Hematopoietic multipotent progenitor cell treated with erythropoietin and hydrocortisone succinate and interleukin-3 and kit ligand, for 6 days (in vitro differentiated cells): ENCODE data around the gene ANKLE1.
"Not testable (repeated sequence)": the region's sequence is repeated elsewhere in the genome, so short reads cannot be mapped to it uniquely, and the experiment has no call there.

Experiments
- DNase-seq: peaks from one replicate; pipeline ENCODE4 v3.0.0-alpha.2; 2015

ANKLE1 gene

DNA sequence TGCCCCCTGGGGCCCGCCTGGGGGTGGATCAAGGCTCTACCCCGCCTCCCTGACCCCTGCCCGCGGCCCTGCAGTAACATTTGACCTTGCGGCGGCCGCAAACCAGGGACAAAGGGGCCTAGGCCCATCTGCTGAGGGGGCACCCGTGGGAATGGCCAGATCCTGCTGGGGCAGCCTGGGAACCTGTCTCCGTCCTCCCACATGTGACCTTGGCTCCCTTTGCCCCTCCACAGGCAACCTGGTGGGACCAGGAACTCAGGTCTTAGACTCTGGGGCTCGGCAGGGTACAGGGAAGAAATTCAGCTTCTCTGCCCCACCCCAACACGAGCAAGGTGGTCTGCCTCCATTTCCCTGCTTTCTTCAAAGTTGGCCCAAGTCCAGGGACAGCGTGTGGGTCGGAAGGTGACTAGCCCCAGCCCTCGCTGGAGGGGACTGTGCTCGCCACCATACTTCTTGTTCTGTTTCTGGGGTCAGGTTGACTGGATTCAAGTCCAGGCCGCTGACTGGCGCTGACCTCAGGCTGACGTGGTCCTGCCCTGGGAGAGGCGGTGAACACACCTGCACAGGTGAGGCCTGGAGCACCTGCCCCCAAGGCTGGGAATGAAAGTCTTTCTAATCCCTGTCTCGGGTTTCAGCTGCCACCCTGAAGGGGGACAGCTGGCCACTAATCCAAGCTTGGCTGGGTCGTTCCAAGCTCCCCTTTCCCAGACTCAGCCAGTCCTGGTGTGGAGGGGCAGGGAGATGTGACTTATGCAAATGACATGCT lies 33.5 kb upstream of the ANKLE1 start:
- no peak for DNase-seq

DNA sequence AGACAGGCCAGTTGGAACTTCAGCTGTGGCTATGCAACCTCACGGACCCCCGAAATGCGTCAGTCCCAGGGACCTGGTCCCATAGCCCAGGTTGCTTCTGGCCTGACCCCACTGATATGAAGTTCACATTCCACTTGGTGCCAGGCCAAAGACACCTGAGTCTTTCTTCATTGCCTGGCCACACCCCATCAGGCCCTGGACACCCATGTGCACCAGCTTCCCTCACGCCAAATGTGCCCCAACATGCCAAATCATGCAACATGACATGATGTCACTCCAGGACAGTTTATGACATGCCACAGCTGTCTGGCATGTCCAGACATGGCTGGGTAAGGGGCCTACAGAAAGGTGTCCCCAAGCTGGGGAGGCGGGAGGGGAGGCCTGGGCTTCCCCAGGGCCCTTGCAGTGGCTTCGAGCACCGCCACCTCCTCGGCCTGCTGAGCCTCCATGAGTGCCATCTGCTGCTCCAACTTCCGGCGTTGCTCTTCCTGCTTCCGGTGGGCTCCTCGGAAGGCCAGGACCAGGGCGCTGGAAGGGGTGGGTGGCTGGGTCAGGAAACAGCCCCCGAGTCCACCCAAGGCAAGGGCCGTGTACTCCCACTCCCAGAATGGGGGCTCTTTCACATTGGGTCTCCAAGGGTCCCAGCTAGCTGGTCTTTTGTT lies 31.7 kb upstream of the ANKLE1 start:
- no peak for DNase-seq

DNA sequence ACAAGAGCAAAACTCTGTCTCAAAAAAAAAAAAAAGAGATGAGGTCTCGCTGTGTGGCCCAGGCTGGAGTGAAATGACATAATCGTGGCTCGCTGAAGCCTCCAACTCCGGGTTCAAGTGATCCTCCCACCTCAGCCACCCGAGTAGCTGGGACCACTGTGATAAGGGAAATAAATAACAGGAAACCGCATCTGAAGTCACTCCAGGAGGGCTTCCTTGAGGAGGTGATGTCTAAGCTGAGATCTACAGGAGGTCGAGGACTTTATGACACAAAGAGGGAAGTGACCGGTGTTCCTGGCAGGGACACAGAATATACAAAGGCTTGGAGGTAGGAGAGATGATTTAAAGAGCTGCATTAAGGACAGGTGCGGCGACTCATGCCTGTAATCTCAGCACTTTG lies 27.1 kb upstream of the ANKLE1 start:
- no peak for DNase-seq

DNA sequence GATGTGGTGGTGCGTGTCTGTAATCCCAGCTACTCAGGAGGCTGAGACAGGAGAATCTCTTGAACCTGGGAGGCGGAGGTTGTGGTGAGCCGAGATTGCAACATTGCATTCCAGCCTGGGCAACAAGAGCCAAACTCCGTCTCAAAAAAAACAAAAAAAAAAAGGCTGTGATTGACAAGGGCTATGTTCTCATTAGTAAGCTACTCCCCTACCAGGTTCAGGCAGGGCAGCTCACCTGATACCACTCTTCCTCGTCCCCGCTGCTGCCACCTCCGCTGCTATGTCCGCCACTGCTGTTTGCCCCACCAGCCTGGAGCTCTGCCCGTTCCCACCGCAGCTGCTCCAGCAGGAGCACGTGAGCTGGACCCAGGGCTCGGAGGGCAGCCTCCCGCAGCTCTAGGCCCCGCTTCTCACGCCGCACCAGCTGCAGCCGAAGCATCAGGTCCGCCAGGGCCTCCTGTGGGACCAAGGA lies 26.5 kb upstream of the ANKLE1 start:
- no peak for DNase-seq

DNA sequence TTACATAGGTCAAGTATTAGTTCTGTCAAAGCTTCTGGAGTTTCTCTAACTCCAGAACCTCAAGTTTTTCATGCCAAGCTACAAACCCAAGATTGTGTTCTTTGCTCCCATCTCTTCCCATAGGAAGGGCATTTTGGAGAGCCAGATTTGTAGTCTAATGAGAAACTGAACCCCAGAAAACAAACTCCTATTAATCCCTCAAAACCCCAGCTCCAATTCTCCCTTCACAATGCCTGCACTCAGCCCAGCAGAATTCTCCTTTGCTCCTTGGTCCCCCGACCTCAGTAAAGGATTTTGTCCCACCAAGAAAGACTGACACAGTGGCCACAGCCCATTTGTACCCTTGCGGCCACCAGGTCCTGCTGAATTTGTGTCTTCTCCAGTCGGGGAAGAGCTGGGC lies 25.6 kb upstream of the ANKLE1 start:
- no peak for DNase-seq

DNA sequence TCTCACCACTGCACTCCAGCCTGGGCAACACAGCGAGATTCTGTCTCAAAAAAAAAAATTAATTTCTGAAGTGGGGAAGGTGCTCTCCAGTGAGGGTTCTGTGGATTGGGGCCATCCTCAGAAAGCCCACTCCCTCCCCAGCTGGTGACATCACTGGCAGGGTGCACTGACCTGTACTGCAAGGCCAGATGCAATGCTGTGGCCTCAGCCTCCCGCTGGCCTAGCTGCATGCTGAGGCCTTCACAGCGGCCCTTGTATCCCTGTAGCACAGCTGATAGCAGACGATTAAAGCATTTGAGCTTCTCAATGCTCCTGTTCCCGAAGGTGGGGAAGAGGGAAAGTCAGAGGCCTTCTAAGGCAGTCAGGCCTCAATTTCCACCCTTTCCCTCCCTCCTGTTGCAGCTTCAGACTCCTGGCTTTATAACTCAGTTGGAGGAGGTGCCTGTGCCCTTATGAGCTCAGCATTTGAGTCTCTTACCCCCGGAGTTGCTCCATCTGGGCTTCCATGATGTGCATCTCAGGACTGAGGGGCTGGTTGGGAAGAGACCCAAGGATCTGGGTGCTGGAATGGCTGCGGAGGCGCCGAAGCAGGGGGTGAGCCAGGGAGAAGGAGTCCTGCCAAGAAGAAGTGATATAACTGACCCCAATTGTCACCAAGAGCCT lies 22.5 kb upstream of the ANKLE1 start:
- DNase-seq = no peak

DNA sequence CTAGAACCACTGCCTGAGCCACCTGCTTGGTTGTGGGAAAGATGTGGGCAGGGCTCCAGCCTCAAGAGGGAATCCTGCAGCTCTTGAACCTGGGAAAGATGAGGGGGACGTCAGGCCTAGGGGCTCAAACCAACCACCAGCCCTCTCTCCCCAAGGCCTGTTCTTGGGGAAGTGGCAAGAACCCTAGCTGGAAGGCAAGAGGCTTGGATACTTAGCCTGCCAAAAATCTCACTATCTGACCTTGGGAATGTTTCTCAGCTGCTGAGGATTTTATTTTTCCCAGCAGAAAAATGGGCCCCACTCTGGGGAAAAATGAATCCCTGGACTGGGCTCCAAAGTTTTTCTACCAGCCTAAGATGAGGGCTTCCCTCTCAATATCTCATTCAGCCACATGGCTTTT lies 21.8 kb upstream of the ANKLE1 start:
- DNase-seq = no peak

DNA sequence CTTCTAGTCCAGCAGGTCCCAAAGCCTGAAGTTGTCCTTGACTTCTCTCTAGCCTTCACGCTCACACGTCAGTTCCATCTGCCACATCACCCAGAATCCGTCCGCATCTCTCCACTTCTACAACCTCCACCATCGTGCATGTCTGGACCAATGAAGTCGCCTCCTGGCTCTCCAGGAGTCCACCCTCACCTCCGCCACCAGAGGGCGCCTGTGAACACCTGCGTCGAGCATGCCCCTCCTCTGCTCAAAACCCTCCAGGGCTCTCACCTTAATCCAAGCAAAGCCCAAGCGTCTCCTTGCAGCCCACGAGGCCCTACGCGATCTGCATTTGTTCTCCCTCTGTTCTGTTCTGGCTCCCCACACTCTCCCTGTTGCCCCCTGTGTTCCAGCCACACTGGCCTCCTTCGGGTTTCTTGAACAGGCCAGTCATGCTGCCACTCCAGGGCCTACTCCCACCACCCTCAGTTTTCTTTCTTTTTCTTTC lies 20.8 kb upstream of the ANKLE1 start:
- DNase-seq = peak; percentile 93

DNA sequence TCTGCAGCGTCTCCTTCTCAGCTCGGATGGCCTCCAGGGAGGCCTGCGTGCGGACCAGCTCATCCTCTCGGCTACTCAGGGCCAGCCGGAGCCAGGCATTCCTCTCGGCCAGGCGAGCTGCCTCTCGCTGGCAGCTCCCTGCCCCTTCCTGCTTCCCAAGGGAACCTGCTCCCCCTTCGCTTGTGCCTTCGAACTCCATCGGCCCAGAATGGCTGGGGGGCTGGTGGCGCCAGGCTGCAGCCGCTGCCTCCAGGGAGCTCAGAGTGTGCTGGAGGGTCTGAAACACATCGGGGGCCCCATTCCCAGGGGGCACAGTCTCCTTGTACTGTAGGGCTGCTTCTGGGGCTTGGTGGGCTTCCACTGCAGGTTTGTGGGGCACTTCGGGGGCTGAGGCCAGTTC lies 19.1 kb upstream of the ANKLE1 start:
- no peak for DNase-seq

DNA sequence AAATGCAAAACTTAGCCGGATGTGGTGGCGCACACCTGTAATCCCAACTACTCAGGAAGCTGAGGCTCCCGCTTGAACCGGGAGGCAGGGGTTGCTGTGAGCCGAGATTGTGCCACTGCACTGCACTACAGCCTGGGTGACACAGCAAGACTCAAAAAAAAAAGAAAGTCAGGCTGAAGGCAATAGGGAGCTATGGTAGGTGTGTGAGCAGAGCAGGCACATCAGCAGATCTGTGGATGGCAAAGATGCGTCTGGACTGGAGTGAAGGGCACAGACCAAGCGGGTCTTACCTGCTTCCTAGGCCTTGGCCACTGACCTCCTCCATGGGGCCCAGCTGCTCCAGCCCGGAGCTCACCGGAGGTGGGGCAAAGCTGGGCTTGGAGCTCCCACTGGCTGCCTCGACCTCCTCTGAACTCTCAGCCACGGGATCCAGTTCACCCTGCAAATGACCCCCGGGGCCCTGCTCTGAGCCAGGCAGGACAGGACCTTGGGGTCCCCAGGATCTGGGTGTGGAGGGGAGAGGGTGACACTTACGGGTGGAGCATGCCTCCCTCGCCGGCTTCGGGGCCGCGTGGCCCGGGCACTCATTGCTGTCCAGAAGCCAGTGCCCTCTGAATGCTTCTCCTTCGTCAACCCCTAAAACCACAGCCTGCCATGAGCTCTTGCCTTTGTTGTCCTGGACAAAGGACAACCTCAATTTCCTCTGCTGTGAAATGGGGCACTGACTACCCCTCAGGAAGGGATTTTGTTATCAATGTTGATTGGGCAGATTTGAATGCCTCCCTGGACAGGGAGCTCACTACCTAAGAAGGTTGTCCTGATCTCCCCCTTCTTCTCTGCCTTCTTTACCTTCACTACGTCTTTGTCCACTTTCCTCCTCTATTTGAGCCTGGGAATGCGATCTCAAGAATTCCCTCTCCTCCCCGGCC lies 17.7 kb upstream of the ANKLE1 start:
- no peak for DNase-seq

DNA sequence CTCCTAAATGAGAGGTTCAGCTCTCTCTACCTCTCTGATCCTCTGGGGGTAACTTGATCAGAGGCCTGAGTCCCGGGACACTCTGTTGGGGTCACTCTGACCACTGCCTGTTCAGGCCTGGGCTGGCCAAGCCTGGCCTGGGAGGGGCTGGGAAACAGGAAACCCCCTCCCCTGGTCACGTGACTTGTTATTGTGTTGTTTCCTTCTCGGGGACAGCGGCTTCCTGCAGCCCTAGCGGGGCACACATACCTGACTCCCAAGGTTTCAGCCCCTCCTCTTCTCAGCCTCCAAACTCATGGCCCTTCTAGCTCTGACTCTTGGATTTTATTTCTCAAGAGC lies 17.1 kb upstream of the ANKLE1 start, which contains the start of gene USHBP1:
USHBP1 (minus strand) TSS at position 105 of the 339 bp plus-strand sequence. CDS start 446 bp downstream, outside the sequence.
- DNase-seq = no peak

DNA sequence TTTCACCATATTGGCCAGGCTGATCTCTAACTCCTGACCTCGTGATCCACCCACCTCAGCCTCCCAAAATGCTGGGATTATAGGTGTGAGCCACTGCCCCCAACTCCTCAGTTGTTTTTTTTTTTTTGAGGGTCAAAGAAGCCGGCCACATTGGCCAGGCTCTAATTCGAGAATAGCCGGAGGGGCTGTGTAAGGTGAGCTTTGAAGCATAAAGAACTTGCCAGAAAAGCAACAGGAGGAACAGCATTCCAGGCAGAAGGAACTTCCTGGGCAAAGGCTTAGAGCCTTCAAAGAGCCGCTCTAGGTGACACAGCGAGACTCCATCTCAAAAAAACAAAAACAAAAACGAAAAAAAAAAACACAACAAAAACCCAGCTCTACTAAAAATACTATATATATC lies 15.7 kb upstream of the ANKLE1 start:
- no peak for DNase-seq

DNA sequence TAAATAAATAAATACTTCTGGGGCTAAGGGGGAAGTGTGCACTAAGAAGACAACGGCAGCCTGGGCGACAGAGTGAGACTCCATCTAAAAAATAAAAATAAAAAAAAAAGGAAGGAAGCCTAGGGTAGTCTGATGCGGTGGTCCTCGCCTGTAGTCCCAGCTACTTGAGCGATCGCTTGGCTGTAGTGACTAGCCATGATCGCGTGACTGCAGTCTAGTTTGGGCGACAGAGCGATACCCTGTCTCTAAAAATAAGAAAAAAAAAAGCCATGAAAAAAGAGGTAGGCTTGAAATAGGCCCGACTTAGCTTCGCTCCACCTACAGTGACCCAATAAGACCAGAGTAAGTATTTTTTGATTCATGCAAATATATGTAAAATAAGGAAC lies 15.1 kb upstream of the ANKLE1 start:
- DNase-seq = no peak

DNA sequence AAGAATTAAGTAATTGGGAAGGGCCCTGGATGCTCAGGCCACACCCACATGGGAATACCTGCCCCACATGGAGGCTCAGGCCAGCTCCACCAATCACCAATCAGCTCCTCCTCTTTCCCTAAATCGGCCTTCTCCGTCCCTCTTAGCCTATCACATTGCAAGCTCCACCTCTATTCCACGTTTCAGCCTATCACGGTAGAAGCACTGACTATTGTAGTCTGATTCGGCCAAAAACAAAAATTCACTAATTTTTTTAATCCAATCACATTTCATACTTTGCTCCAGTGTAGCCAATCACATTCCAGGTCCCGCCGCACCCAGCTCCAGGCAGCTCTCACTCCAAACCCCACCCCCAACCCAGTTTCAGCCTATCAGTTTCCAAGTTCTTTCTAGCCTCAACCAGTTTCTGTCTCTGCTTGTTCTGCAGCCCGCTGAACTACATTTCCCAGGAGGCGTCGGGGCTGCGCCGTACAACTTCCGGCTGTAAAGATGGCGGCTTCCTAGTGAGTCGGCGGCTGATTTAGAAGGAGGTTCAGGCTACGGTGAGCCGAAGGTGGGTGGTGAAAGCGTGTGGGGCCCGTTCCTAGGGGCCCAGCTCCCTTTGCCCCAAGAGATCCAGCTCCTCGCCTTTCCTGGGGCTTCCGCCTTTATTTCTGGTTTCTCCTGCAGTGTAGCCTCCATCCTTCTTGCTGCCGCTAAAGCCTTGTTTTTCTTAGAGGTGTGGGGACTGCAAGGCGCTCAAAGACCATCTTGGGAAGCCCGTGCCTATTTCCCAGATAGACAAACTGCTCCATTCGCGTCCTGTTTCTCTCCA lies 14.5 kb upstream of the ANKLE1 start, which contains the start of gene BABAM1:
BABAM1 (plus strand) TSS at position 469 of the 814 bp plus-strand sequence. CDS start 1,364 bp downstream, outside the sequence.
- DNase-seq = peak; percentile 99

DNA sequence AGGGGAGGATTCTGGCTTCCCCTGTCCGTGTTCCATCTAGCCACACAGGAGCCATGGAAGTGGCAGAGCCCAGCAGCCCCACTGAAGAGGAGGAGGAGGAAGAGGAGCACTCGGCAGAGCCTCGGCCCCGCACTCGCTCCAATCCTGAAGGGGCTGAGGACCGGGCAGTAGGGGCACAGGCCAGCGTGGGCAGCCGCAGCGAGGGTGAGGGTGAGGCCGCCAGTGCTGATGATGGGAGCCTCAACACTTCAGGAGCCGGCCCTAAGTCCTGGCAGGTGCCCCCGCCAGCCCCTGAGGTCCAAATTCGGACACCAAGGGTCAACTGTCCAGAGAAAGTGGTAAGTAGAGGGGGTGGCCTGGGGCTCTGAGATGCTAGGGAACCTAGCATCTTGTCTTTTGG lies 12.9 kb upstream of the ANKLE1 start:
- DNase-seq = no peak

DNA sequence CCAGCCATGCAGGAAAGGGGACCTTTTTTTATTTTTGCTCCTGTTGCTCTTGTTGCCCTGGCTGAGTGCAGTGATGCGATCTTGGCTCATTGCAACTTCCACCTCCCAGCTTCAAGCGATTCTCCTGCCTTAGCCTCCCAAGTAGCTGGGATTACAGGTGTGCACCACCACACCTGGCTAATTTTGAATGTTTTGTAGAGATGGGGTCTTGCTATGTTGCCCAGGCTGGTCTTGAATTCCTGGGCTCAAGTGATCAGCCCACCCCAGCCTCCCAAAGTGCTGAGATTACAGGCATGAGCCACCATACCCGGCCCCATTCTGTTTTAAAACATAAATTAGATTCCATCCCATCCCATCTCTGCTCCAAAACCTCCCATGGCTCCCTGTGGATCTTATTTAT lies 6.8 kb upstream of the ANKLE1 start:
- not testable (repeated sequence) for DNase-seq

DNA sequence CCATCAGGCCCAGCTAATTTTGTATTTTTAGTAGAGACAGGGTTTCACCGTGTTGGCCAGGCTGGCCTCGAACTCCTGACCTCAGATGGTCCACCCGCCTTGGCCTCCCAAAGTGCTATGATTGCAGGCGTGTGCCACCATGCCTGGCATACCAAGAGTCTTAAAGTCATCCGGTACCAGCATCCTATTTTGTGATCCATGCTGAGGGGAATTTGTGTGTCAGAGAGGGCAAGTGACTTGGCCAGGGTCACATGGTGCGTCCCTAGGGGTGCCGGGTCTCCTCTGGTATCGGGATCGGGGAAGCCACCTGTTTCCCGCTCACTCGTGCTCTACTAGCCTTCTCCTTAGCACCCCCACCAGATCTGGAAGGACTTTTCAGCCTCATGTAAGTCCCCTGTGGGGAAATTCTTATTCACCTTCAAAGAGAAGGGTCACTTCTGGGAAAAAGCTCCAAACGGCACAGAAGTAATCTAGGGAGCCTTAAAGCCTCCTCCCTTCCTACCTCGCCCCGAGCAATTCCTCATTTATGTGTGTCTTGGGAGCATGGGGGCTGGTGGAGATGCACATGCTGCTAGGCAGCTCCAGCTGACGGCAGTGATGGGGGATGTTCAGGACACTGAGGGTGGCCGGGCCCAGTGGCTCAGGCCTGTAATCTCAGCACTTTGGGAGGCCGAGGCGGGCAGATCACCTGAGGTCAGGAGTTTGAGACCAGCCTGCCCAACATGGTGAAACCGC lies 6.1 kb upstream of the ANKLE1 start:
- DNase-seq = no peak

DNA sequence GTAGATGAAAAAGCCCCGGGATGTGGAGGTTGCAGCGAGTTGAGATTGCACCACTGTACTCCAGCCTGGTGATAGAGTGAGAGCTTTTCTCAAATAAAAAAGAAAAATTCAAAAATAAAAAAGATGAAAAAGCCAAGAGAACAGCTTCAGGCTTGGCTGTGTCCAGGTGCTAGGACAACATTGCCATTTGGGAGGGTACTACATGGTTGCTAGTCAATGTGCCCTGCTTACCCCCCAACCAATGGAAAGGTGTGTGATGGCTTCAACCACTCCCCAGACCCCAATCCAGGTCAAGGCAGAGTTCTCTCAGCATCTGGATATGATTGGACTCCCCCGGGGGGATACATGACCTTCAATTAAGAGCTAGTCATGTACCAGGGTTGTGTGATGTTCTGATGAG lies 2.3 kb upstream of the ANKLE1 start:
- no peak for DNase-seq

DNA sequence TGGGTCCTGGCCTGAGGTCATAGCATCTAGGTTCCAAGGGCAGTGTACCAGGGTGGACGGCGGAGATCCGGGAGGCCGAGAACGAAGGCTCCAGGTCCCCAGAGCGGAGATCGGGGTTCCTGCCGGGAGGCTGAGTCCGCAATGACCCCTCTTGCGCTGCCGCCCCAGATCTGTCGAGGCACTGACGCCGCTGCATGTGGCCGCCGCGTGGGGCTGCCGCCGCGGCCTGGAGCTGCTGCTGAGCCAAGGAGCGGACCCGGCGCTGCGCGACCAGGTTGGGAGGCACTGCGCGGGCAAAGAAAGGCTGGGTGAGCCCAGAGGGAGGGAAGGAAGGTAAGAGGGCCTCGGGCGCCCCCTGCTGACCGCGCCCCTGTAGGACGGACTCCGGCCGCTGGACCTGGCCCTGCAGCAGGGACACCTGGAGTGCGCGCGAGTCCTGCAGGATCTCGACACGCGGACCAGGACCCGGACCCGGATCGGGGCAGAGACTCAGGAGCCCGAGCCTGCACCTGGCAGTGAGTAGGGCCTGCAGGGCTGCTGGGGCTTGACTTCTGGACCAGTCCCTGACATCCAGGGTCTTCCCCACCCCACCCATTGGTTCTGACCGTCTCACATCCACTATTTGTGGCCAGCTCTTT lies 906 bp downstream of the ANKLE1 start:
- DNase-seq = peak; percentile 95

DNA sequence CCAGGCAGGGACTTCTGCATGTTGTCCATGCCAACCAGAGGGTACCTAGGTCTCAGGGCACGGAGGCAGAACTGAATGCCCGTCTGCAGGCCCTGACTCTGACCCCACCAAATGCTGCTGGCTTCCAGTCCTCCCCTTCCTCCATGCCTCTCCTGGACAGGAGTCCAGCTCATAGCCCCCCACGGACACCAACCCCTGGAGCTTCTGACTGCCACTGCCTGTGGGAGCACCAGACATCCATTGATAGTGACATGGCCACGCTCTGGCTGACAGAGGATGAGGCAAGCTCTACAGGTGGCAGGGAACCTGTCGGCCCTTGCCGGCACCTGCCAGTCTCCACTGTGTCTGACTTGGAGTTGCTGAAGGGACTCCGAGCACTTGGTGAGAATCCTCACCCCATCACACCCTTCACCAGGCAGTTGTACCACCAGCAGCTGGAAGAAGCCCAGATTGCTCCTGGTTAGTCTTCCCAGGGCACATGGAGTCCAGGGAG lies 1.8 kb downstream of the ANKLE1 start:
- no peak for DNase-seq
